ENCODE measurements around the gene KIF26A.

KIF26A gene

GRCh38 chr14:104187121-104187889 is 48.9 kb downstream of the KIF26A start:
- Histone ChIP-seq H3K4me1 (ENCODE audit: control insufficient read depth in 1 of 2, insufficient read depth in 2 of 2, low read length in 2 of 2) (no peaks in the 10 kb centered on the region), H3K27me3 (ENCODE audit: control insufficient read depth in 1 of 2, insufficient read depth in 2 of 2, low read length in 2 of 2) (no peaks in the 10 kb centered on the region), H3K36me3 (ENCODE audit: control insufficient read depth in 1 of 2, insufficient read depth in 2 of 2, low read length in 2 of 2) (no peaks in the 10 kb centered on the region), H3K9me3 (ENCODE audit: control insufficient read depth in 1 of 2, low read length in 2 of 2) (no peaks in the 10 kb centered on the region), H3K27ac (ENCODE audit: low read depth, low read length) (no peak overlapping the region), H3K4me3 (ENCODE audit: low read depth in 1 of 2, low read length in 2 of 2) (no peak overlapping the region), H3K9ac (ENCODE audit: low read depth in 1 of 2, low read length in 2 of 2) (no peak overlapping the region)

DNA sequence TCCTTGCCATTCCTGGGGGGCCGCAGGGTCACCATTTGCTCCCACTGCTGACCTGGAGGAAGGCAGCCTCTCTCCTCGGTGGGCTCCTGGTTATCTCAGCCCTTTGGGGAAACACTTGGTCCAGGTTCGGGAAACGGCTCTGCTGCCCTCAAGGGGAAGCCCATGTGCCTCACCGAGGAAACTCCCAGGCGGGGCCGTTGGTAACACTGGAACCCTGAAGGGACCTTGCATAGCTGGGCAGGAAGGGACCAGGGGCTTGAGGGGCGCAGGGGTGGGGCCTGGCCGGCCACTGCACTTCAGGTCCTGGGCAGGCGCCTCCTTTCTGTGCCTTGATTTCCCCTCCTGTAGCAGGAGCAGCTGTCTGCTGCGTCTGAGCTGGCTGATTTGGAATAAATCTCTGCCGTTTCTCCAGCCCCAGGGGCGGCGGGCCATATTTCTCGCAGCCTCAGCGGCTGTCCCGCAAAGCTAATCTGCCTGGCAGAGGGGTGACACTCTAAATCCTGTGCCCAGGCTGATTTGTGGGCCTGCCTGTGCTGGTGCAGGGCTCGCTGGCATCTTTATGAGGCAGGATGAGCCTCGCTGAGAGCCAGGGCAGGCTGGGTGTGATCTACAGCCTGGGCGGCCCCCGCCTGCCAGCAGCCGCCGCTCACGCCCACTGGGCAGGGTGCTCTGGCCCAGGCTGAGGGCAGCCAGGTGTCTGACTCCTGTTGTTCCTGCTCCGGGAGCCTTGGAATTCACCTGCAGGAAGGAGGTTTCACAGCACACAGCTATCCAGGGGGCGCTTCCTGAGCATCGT is 49.7 kb downstream of the KIF26A start:
- Histone ChIP-seq H3K9ac (ENCODE audit: low read depth in 1 of 2, low read length in 2 of 2) (no peak overlapping the region), H3K4me3 (ENCODE audit: low read depth in 1 of 2, low read length in 2 of 2) (no peak overlapping the region), H3K27ac (ENCODE audit: low read depth, low read length) (no peak overlapping the region), H3K4me1 (ENCODE audit: control insufficient read depth in 1 of 2, insufficient read depth in 2 of 2, low read length in 2 of 2) (no peaks in the 10 kb centered on the region), H3K36me3 (ENCODE audit: control insufficient read depth in 1 of 2, insufficient read depth in 2 of 2, low read length in 2 of 2) (no peaks in the 10 kb centered on the region), H3K9me3 (ENCODE audit: control insufficient read depth in 1 of 2, low read length in 2 of 2) (no peaks in the 10 kb centered on the region), H3K27me3 (ENCODE audit: control insufficient read depth in 1 of 2, insufficient read depth in 2 of 2, low read length in 2 of 2) (no peaks in the 10 kb centered on the region)

- Histone ChIP-seq H3K27me3 (ENCODE audit: control insufficient read depth in 1 of 2, insufficient read depth in 2 of 2, low read length in 2 of 2) (no peaks in the 10 kb centered on the region), H3K9ac (ENCODE audit: low read depth in 1 of 2, low read length in 2 of 2) (no peak overlapping the region), H3K4me3 (ENCODE audit: low read depth in 1 of 2, low read length in 2 of 2) (no peak overlapping the region), H3K4me1 (ENCODE audit: control insufficient read depth in 1 of 2, insufficient read depth in 2 of 2, low read length in 2 of 2) (no peaks in the 10 kb centered on the region), H3K27ac (ENCODE audit: low read depth, low read length) (no peak overlapping the region), H3K9me3 (ENCODE audit: control insufficient read depth in 1 of 2, low read length in 2 of 2) (no peaks in the 10 kb centered on the region), H3K36me3 (ENCODE audit: control insufficient read depth in 1 of 2, insufficient read depth in 2 of 2, low read length in 2 of 2) (no peaks in the 10 kb centered on the region)
These were observed 50.5 kb downstream of the KIF26A start for GRCh38 chr14:104188727-104189400.

- Histone ChIP-seq H3K9me3 (ENCODE audit: control insufficient read depth in 1 of 2, low read length in 2 of 2) (no peaks in the 10 kb centered on the region), H3K4me3 (ENCODE audit: low read depth in 1 of 2, low read length in 2 of 2) (no peak overlapping the region), H3K9ac (ENCODE audit: low read depth in 1 of 2, low read length in 2 of 2) (no peak overlapping the region), H3K27me3 (ENCODE audit: control insufficient read depth in 1 of 2, insufficient read depth in 2 of 2, low read length in 2 of 2) (no peaks in the 10 kb centered on the region), H3K27ac (ENCODE audit: low read depth, low read length) (no peak overlapping the region), H3K4me1 (ENCODE audit: control insufficient read depth in 1 of 2, insufficient read depth in 2 of 2, low read length in 2 of 2) (no peaks in the 10 kb centered on the region), H3K36me3 (ENCODE audit: control insufficient read depth in 1 of 2, insufficient read depth in 2 of 2, low read length in 2 of 2) (no peaks in the 10 kb centered on the region)
These were observed 51.4 kb downstream of the KIF26A start for GRCh38 chr14:104189629-104190335.

- H3K27me3 ChIP-seq (ENCODE audit: control insufficient read depth in 1 of 2, insufficient read depth in 2 of 2, low read length in 2 of 2), result no peaks in the 10 kb centered on the region
- H3K9me3 ChIP-seq (ENCODE audit: control insufficient read depth in 1 of 2, low read length in 2 of 2), result no peaks in the 10 kb centered on the region
- no peak overlapping the region for H3K9ac ChIP-seq (ENCODE audit: low read depth in 1 of 2, low read length in 2 of 2)
- no peaks in the 10 kb centered on the region for H3K36me3 ChIP-seq (ENCODE audit: control insufficient read depth in 1 of 2, insufficient read depth in 2 of 2, low read length in 2 of 2)
- H3K27ac ChIP-seq (ENCODE audit: low read depth, low read length), result no peak overlapping the region
- H3K4me1 ChIP-seq (ENCODE audit: control insufficient read depth in 1 of 2, insufficient read depth in 2 of 2, low read length in 2 of 2), result no peaks in the 10 kb centered on the region
- no peak overlapping the region for H3K4me3 ChIP-seq (ENCODE audit: low read depth in 1 of 2, low read length in 2 of 2)
These were observed 52.1 kb downstream of the KIF26A start for GRCh38 chr14:104190396-104191000.

DNA sequence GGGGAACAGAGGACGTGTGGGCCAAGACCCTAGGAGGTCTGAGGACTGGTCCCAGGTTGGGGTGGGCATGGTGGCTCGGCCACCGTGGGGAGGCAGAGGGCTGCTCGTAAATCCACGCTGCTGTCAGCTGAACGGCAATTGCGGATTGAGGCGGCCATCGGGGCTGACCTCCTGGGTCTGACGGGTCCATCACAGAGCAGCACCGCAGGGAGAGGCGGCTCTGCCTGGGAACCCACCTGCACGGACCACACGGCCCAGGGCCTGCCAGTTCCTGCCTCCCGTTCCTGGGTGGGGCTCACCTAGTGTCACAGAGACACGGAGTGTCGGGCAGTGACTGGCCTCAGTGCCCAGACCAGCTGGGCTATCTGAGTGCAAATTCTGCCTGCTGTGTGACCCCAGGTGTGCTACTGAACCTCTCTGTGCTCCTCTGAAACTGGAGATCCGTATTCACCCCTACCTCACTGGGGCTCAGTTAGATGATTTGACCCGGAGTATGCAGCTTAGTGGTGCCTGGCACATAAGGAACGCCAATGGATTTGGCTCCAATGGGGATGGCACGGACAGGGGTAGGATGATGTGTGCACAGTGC is 53.1 kb downstream of the KIF26A start:
- Histone ChIP-seq H3K27me3 (ENCODE audit: control insufficient read depth in 1 of 2, insufficient read depth in 2 of 2, low read length in 2 of 2) (no peaks in the 10 kb centered on the region), H3K27ac (ENCODE audit: low read depth, low read length) (no peak overlapping the region), H3K4me1 (ENCODE audit: control insufficient read depth in 1 of 2, insufficient read depth in 2 of 2, low read length in 2 of 2) (no peaks in the 10 kb centered on the region), H3K36me3 (ENCODE audit: control insufficient read depth in 1 of 2, insufficient read depth in 2 of 2, low read length in 2 of 2) (no peaks in the 10 kb centered on the region), H3K9me3 (ENCODE audit: control insufficient read depth in 1 of 2, low read length in 2 of 2) (no peaks in the 10 kb centered on the region), H3K4me3 (ENCODE audit: low read depth in 1 of 2, low read length in 2 of 2) (no peak overlapping the region), H3K9ac (ENCODE audit: low read depth in 1 of 2, low read length in 2 of 2) (no peak overlapping the region)

- no peak overlapping the region for H3K9ac ChIP-seq (ENCODE audit: low read depth in 1 of 2, low read length in 2 of 2)
These were observed 53.9 kb downstream of the KIF26A start for GRCh38 chr14:104192146-104192882.

DNA sequence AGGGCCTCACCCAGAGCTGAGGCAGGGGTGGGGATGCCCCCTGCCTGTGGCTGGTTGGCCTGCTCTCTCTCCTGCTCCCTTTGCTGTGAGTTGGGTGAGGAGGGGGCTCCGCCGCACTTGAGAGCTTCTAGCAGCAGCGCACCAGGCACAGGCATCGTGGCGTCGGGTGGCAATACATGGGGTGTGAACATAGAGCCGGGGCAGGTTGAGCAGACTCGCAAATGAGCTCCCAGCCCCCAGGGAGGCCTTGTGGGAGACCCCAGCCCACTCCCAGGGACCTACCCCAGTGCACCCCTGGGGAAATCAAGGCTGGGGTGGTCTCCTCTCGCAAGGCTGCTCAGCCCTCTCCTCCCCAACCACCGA is 54.5 kb downstream of the KIF26A start:
- Histone ChIP-seq H3K4me1 (ENCODE audit: control insufficient read depth in 1 of 2, insufficient read depth in 2 of 2, low read length in 2 of 2) (no peaks in the 10 kb centered on the region), H3K4me3 (ENCODE audit: low read depth in 1 of 2, low read length in 2 of 2) (no peak overlapping the region), H3K27me3 (ENCODE audit: control insufficient read depth in 1 of 2, insufficient read depth in 2 of 2, low read length in 2 of 2) (no peaks in the 10 kb centered on the region), H3K27ac (ENCODE audit: low read depth, low read length) (no peak overlapping the region), H3K9me3 (ENCODE audit: control insufficient read depth in 1 of 2, low read length in 2 of 2) (no peaks in the 10 kb centered on the region), H3K9ac (ENCODE audit: low read depth in 1 of 2, low read length in 2 of 2) (no peak overlapping the region), H3K36me3 (ENCODE audit: control insufficient read depth in 1 of 2, insufficient read depth in 2 of 2, low read length in 2 of 2) (no peaks in the 10 kb centered on the region)

More at GRCh38 chr14:104192146-104192882, 53.9 kb downstream of the KIF26A start:
- H3K4me1 ChIP-seq (ENCODE audit: control insufficient read depth in 1 of 2, insufficient read depth in 2 of 2, low read length in 2 of 2), result no peaks in the 10 kb centered on the region
- H3K36me3 ChIP-seq (ENCODE audit: control insufficient read depth in 1 of 2, insufficient read depth in 2 of 2, low read length in 2 of 2), result no peaks in the 10 kb centered on the region
- no peak overlapping the region for H3K27ac ChIP-seq (ENCODE audit: low read depth, low read length)
- no peaks in the 10 kb centered on the region for H3K27me3 ChIP-seq (ENCODE audit: control insufficient read depth in 1 of 2, insufficient read depth in 2 of 2, low read length in 2 of 2)
- H3K4me3 ChIP-seq (ENCODE audit: low read depth in 1 of 2, low read length in 2 of 2), result no peak overlapping the region
- no peaks in the 10 kb centered on the region for H3K9me3 ChIP-seq (ENCODE audit: control insufficient read depth in 1 of 2, low read length in 2 of 2)

GRCh38 chr14:104194016-104194415 is 55.6 kb downstream of the KIF26A start:
- Histone ChIP-seq H3K9me3 (ENCODE audit: control insufficient read depth in 1 of 2, low read length in 2 of 2) (no peaks in the 10 kb centered on the region), H3K9ac (ENCODE audit: low read depth in 1 of 2, low read length in 2 of 2) (no peak overlapping the region), H3K36me3 (ENCODE audit: control insufficient read depth in 1 of 2, insufficient read depth in 2 of 2, low read length in 2 of 2) (no peaks in the 10 kb centered on the region), H3K4me1 (ENCODE audit: control insufficient read depth in 1 of 2, insufficient read depth in 2 of 2, low read length in 2 of 2) (no peaks in the 10 kb centered on the region), H3K27me3 (ENCODE audit: control insufficient read depth in 1 of 2, insufficient read depth in 2 of 2, low read length in 2 of 2) (no peaks in the 10 kb centered on the region), H3K27ac (ENCODE audit: low read depth, low read length) (no peak overlapping the region), H3K4me3 (ENCODE audit: low read depth in 1 of 2, low read length in 2 of 2) (no peak overlapping the region)

All from duodenal mucosa (tissue), 2 donors.